ENCODE results near the gene DEPDC4.
"Not testable (repeated sequence)": the region's sequence is repeated elsewhere in the genome, so short reads cannot be mapped to it uniquely, and the experiment has no call there.

DEPDC4 gene

DNA sequence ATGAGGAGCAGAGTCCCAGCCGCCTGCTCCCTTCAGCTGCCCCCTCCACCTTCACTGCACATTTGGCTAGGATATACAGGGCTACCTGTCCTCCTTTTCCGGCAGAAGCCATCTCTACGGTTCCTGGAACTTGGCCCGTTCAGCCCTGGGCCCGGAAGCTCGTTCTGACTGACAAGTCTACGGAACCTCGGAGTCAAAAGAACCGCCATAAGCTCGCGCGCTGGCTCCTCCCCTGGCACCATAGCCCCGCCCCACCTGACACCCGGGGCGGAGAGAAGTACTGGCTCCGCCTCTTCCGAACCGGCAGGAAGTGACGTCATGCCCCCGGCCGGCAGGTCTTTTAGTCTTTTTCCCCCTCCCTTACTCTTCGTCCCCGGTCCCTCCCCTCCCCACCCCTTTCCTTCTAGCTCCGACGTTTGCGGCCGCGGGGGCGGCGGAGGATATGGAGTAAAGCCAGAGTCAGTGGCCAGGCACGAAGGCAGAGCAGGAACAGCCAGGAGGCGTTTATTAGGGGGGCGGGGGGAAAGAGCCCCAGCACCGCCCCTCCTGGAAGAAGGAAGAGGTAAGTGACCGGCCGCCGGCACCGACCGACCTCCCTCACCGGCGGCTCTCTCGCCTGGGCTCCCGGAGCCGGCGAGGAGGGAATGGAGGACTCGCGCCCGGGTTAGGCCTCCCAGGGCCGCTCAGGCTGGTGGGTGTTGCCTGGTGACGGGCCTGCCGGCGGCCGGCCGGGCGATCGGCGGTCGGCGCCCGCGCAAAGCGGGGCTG lies at the start of gene DEPDC4, which contains the start of gene SCYL2:
Gene DEPDC4, minus strand, starts transcription at position 245 of the 768 bp plus-strand sequence. Its CDS starts 3 bp downstream, at position 242.
Gene SCYL2, plus strand, starts transcription at position 343 of the 768 bp plus-strand sequence. CDS start 15,794 bp downstream, outside the sequence.
- peak; percentile 28 for FAIRE-seq

DNA sequence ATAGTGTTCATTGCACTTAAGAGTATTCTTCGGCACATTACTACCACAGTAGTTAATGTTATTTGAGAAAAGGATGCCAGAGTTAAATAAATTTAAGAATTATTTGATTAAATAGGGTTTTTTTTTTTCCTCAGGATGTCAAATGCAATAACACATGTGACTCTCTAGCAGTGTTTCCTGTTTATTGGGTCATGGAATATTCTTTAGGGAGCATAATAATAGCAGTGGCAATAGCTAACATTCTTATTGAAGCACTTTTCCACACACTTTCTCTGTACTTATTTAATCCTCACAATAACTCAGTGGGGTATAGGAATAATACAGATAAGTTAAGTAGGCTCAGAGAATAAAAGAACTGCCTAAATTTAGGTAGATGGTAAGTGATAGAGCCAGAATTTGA lies 44.4 kb upstream of the DEPDC4 start:
- no peak for FAIRE-seq

DNA sequence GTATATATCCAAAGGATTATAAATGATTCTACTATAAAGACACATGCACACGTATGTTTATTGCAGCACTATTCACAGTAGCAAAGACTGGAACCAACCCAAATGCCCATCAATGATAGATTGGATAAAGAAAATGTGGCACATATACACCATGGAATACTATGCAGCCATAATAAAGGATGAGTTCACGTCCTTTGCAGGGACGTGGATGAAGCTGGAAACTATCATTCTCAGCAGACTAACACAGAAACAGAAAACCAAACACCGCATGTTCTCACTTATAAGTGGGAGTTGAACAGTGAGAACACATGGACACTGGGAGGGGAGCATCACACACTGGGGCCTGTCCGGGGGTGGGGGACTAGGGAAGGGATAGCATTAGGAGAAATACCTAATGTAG lies 41.3 kb upstream of the DEPDC4 start:
- not testable (repeated sequence) for FAIRE-seq

DNA sequence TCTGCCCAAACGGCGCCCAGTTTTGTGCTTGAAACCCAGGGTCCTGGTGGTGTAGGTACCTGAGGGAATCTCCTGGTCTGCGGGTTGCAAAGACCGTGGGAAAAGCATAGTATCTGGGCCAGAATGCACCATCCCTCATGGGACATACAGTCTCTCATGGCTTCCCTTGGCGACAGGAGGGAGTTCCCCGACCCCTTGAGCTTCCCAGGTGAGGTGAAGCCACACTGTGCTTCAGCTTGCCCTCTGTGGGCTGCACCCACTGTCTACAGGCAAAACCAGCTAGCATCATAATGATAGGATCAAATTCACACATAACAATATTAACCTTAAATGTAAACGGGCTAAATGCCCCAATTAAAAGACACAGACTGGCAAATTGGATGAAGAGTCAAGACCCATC lies 37.5 kb upstream of the DEPDC4 start:
- FAIRE-seq = not testable (repeated sequence)

DNA sequence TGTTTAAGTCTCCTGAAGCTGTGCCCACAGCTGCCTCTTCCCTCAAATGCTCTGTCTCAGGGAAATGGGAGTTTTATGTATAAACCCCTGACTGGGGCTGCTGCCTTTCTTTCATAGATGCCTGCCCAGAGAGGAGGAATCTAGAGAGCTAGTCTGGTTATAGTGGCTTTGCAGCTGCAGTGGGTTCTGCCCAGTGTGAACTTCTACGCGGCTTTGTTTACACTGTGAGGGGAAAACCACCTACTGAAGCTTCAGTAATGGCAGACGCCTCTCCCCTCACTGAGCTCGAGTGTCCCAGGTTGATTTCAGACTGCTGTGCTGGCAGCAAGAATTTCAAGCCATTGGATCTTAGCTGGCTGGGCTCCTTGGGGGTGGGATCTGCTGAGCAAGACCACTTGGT lies 37.0 kb upstream of the DEPDC4 start:
- no peak for FAIRE-seq

DNA sequence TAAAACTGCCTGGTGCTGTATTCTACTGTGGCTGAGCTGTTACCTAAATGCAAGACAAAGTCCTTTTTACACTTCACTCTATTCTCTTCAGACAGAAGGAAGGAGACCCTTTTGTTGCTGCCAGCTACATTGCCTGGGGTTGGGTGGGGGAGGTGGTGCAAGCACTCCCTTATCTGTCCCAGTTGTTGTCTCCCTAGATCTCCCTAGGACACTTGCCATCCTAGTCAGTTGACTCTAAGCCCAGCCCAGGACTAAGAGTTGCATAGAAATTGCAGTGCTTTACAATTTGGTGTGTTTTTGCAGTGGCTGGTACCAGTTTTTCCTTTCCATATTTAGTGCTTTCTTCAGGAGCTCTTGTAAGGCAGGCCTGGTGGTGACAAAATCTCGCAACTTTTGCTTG lies 35.2 kb upstream of the DEPDC4 start:
- FAIRE-seq = no peak

DNA sequence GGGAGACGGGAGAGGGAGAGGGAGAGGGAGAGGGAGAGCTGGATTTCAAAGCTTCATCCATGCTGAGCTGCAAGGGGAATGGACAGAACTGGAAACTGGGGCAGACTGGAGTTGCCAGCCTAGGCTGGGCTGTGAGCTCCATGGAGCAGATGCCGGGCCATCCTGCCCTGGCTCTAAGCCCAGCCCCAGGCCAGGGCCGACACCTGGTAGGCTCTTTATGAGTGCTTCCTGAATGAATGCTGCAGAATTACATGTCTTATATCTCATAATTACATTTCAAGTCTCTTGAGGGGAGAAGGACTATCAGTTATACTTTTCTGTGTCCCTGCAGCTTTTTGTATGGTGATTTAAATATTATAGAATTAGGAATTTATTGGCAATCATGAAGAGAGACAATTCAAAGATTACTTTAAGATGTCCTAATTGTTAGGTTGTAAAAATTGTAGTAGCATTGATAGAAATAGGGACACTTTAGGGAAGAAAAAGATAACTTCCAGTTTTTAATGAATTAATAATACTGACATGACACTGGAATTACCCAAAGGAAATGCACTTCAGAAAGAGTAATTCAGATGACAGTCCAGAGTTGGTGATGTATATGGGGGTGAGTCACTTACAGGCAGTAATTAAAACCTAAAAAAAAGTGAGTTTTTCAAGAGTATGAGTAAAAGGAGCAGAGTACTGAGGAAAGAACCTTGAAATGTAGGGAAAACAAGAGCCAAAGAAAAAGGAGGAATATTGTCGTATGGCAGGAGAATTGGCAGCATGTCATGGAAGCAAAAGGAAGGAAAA lies 29.1 kb upstream of the DEPDC4 start:
- FAIRE-seq = no peak

DNA sequence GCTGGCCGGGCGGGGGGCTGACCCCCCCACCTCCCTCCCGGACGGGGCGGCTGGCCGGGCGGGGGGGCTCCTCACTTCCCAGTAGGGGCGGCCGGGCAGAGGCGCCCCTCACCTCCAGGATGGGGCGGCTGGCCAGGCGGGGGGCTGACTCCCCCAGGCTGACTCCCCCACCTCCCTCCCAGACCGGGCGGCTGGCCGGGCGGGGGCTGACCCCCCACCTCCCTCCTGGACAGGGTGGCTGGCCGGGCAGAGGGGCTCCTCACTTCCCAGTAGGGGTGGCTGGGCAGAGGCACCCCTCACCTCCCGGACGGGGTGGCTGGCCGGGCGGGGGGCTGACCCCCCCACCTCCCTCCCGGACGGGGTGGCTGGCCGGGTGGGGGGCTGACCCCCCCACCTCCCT lies 27.5 kb upstream of the DEPDC4 start:
- FAIRE-seq = not testable (repeated sequence)

DNA sequence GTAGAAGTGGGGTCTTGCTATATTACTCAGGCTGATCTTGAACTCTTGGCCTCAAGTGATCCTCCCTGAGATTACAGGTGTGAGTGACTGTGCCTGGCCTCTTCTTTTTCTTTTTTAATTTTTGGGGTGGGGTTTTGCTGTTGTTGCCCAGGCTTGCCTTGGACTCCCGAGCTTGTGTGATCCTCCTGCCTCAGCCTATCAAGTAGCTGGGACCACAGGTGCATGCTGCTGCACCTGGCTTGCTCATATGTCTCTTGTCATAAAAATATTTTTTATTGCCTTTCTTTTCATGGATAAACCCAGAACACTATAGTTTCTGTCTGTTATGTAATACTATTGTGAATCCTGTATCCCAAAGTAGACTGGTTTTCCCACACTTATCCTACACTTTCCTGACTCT lies 26.1 kb upstream of the DEPDC4 start:
- no peak for FAIRE-seq

DNA sequence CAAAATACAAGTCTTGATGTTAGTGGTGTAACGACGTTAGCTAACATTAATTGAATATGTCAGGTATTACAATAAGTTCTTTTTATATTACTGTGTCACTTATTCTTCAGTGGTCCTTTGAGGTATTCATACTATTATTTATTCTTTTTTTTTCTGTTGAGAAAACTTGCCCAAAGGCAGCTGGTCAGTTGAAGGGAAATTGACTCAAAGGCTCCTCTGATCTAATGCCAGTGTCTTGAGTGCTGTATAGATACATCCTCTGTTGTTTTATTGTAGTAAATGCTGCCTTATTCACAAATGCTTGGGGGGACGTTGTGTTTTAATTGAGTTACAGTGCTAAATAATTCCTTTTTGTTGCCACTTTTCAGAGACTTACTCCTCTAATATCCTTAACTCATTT lies 23.1 kb upstream of the DEPDC4 start:
- no peak for FAIRE-seq

DNA sequence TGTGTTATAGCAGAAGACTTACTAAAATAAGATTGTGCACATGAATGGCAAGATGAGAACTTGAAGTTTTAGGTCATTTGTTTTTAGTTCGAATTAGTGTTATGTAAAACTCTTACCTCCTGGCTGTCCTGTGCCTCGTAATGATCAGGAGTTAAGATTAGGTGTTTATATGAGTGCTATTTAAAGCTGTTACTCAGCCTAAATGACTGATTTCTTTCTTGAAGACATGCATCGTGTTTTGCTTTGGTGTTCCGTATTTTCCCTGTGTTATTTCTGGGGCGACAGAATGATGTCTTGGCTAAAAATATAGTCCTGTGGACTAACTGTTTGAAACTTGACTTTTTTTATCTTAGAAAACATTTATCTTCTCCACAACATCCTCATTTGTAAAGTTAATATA lies 22.2 kb upstream of the DEPDC4 start:
- no peak for FAIRE-seq

DNA sequence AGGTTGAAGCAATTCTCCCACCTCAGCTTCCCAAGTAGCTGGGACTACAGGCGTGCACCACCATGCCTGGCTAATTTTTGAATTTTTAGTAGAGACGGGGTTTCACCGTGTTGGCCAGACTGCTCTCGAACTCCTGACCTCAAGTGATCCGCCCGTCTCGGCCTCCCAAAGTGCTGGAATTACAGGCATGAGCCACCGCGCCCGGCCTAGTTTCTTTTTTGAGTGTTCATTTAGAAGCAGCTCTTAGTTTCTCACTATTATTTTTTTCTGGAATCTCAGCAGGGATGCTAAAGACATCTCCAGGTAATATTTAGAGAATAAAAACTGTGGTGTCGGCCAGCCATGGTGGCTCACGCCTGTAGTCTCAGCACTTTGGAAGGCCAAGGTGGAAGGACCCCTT lies 17.7 kb upstream of the DEPDC4 start:
- FAIRE-seq = not testable (repeated sequence)

DNA sequence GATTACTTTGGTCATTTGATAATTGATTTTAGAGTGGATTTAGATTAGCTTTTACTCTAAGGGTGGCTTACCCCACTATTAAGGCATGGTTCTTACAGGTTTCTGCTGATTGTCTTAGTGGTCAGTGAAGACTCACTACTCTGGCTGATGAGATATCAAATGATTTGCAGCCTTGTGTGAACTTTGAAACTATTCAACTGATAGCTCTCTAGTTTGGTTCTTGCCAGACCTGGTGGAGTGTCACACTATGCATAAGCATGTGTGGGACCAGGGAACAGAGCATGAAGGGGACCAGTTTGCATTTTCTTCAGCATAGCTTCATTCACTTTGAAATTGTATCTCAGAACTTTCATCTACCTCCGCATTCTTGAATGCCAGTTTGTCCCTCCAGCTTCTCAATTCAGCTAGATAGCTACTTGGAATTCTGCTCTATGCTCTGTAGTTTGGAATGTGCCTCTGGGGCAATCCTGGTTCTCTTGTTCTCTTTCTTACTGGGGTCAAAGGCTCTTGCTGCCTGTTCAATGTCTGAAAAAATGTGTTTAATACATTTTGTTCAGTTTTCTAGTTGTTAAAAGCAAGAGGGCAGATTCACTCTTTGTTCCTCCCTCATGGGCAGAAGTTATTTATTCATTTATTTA lies 12.8 kb upstream of the DEPDC4 start:
- FAIRE-seq = no peak

DNA sequence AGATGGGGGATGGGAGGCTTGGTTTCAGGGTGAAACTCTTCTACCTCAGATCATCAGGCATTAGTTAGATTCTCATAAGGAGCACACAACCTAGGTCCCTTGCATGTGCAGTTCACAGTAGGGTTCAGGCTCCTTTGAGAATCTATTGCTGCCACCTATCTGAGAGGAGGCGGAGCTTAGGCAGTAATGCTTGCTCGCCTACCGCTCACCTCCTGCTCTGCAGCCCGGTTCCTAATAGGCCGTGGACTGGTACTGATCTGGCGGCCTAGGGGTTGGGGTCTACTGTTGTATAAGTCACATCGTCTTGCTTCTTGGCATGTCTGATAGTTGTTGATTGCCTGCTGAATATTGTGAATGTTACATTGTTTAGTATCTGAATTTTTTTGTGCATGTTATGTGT lies 12.3 kb upstream of the DEPDC4 start:
- FAIRE-seq = no peak

DNA sequence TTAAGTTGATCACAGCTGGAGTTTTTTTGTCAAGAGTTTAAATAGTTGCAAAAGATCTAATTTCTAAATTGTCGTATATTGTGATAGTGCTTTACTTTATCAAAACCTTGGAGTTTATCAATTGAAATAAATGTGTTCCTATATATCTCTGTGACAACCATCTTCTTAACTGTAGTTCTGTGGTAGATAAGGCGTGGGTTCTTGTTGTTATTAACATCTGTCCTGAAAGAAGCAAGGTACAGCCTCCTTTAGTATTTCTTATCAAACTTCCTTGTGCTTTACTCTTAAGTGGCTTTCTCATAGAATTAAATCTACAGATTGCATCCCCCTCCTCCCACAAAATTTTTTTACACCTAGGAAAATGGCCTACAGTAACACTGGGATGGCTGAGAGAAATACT lies 7.4 kb upstream of the DEPDC4 start:
- FAIRE-seq = no peak

DNA sequence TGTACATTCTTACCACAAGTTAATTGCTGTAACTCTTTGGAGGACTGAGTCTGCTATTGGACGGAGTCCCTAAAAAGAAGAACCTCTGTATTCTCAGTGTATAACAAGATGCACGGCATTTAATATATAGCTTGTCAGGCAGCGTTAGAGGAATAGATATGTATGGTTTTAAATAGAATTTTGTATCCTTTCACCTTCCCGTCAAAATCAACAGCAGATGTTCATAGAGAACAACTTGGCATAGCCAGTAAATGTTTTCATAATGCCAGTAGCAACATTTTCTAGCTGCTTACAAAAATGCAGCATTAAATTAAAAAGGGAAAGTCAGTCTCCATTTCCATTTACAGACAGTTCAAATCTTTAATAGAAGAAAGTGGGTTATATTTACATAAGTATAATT lies 6.9 kb upstream of the DEPDC4 start:
- FAIRE-seq = no peak

DNA sequence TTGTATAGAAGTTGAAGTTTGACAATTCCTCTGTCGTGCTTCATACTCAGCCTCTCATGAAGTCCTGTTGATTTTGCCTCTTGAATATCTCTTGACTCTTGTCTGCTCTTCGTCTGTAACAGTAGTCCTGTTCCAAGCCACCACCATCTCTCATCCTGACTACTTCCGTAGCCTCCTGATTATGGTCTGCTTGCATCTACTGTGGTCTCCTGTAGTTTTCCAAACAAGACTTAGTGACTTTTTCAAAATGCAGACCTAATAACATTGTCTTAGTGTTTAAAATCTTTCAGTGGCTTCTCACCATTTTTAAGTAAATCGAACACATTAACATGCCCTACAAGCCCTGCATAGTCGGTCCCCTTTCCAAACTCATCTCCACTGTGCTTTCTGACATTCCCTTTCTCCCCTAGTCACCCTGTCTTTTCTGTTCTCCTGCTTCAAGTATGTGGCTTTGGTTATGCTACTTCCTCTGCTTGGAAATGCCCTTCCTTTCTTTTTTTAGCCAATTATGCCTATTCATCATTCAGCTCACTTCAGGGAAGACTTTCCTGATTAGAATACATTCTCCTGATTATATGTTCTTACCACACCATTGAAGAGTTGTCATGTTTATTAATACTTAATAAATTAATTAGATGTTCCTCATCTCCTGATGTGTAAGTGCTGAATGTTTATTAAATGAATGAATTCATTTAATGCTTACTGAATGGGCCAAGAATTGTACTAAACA lies 2.1 kb upstream of the DEPDC4 start:
- FAIRE-seq = no peak

DNA sequence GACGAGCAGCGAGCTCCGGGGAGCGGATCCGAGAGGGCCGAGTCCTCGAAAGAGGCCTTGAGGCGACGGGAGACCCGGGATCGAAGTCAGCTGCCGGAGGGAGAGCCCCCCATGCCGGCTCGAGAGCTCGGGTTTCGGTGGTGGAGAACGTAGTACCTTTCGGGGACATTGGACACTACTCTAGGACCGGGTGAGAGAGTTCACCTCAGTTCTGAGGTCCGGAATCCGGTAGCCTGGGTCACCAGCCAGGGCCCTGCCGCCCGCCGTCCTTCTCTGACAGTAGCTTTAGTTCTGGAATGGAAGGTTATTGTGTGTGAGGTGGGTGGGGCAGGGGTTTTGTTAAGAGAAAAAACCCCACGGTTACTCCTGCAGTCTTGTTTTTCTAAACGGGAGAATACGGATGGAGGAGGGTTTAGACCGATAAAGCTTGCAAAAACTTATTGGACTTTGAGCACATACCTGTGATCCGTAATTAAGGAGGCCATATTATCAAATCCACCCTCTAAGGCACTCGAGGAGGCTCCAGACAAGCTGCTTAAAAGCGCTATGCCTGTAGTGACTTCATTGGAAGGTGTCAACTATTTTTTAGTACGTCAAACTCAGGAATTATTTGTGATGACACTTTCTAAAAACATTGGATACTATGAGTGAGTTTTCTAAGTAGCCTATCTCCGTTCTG lies 863 bp upstream of the DEPDC4 start:
- no peak for FAIRE-seq

DNA sequence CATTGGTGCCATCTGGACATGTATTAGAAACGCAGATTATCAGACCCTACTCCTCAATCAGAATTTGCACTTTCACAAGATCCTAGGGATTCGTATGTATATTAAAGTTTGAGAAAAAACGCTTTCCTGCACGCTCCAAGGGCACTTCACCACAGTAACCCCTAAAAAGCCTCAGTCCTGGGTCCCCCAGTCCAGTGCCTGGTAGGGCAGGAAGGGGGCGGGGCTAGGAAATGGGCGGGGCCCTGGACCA lies 369 bp downstream of the DEPDC4 start:
- FAIRE-seq = no peak

DNA sequence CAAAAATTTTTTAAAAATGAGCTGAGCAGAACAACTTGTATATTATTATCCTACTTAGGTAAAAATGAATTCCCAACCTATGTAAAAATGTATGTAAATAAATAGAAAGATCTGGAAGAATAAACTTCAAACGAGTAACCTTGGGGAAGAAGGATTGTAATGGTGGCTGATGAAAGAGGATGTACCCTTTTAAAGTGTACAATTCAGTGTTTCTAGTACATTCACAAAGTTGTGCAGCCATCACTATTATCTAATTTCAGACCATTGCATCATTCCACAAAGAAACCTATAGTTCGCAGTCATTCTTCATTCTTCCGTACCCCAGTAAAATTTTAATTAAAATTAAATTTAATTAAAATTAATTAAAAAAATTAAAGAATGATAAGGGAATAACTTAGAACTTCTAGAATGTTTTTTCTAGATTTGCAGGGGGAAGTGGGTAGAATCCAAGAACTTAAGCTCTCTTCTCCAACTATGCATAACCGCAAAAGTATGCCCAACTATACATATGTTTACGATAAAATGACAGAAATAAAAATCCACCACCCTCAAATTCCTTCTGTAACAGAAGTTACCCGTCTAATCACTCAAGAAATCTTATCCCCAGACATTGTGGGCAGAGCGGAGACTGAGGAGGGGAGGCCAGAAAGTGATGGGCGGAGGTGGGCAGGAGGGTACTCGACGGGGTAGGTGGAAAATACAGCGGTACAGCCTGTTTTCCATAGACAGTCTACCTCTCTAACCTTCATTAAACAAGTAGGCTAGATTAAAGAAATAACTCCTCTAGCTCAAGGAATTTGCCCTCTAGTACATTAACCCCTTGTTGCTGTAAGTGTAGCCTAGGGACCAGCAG lies 921 bp downstream of the DEPDC4 start:
- no peak for FAIRE-seq

DNA sequence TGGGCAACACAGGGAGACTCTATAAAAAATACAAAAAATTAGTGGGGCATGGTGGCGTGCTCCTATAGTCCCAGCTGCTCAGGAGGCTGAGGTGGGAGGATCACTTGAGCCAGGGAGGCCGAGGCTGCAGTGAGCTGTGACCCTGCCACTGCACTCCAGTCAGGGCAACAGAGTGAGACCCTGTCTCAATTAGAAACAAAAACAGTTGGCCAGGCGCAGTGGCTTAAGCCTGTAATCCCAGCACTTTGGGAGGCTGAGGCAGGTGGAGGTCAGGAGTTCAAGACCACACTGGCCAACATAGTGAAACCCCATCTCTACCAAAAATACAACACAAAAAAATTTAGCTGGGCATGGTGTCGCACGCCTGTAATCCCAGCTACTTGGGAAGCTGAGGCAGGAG lies 1.8 kb downstream of the DEPDC4 start:
- FAIRE-seq = not testable (repeated sequence)

DNA sequence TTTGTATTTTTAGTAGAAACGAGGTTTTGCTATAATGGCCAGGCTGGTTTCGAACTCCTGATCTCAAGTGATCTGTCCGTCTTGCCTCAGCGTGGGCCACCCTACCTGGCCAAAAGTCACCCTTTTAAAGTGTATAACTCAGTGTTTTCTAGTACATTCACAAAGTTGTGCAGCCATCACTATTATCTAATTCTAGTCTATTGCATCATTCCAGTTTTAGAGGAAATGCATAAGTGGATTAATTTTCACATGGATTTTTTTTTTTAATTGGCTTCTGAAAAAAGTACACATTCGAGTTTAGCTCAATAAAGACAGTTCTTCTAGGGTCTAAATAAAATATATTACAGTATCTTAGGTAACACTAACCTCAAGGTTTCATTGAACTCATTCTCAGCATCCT lies 3.7 kb downstream of the DEPDC4 start:
- FAIRE-seq = no peak

Data from colon (tissue), 2 donors.